Activated CD8-positive, alpha-beta T cell treated with anti-CD3 and anti-CD28 coated beads for 36 hours (primary cell): Measurements from ENCODE around the gene ATP6V0E1. TPM values are rescaled to one million over a fixed set of nuclear protein-coding genes. Genes with fewer than 3 reads are reported as not detected.
A peak's percentile ranks its signal among the peaks of the same experiment; 100 is the strongest.

Source experiments
- ATAC-seq: fragments of 200-7000 bp; cut with Tn5 transposase; one replicate; pipeline ENCODE4 v1.10.0; 2021; ENCODE audit warnings: mild to moderate bottlenecking, moderate library complexity
- CTCF ChIA-PET: fragments of 350-600 bp; sonication (Branson Sonifier 250); formaldehyde crosslinking; loops from one replicate; lab custom pipeline; 2021; ENCODE audit warnings: antibody characterized with exemption; lab: Charles Lee
- POLR2A ChIA-PET: fragments of 350-600 bp; sonication (Branson Sonifier 250); formaldehyde crosslinking; loops from one replicate; lab custom pipeline; 2021; ENCODE audit warnings: antibody characterized with exemption; lab: Charles Lee
- DNase-seq: peaks from one replicate; pipeline ENCODE4 v3.0.0-alpha.2; 2020
- H3K27ac Mint-ChIP-seq: one replicate; pipeline ENCODE4 v1.8.0; 2021; ENCODE audit warnings: mild to moderate bottlenecking, mixed read lengths
- H3K27me3 Mint-ChIP-seq: one replicate; pipeline ENCODE4 v1.8.0; 2021; ENCODE audit warnings: mixed read lengths
- H3K36me3 Mint-ChIP-seq: one replicate; pipeline ENCODE4 v1.8.0; 2021; ENCODE audit warnings: low read depth, mixed read lengths
- H3K4me1 Mint-ChIP-seq: one replicate; pipeline ENCODE4 v1.8.0; 2021; ENCODE audit warnings: low read depth, mixed read lengths
- H3K4me3 Mint-ChIP-seq: one replicate; pipeline ENCODE4 v1.8.0; 2021; ENCODE audit warnings: mild to moderate bottlenecking, moderate library complexity, mixed read lengths
- H3K9me3 Mint-ChIP-seq: one replicate; pipeline ENCODE4 v1.8.0; 2021; ENCODE audit warnings: mixed read lengths
- CTCF ChIP-seq: fragments of 200-600 bp; IDR thresholded peaks from one replicate; pipeline ENCODE4 v1.8.0; 2022; ENCODE audit warnings: antibody characterized with exemption, mild to moderate bottlenecking
- intact Hi-C: fragments of 100-400 bp; cut with micrococcal nuclease; formaldehyde crosslinking; loops from one replicate; pipeline ENCODE4 v1.10.0; 2022
- total RNA-seq, 2 experiments: library from RNA; stranded (reverse); gene quantifications; one replicate each; pipeline ENCODE4 v1.2.3, GENCODE V29; 2021

The ATP6V0E1 gene
- total RNA-seq, 2 experiments from 2014 or later, result 68.0 to 79.8 TPM

- Mint-ChIP-seq H3K27ac (peak overlapping the region; percentile 91), H3K4me1 (peaks cover 55% of the 10 kb centered on the region), H3K9me3 (no peaks in the 10 kb centered on the region), H3K4me3 (peak overlapping the region; percentile 69), H3K27me3 (no peaks in the 10 kb centered on the region), H3K36me3 (peaks cover 28% of the 10 kb centered on the region)
- DNase-seq (peak; percentile 37), ATAC-seq (no peak)
- TF ChIP-seq CTCF, result no peak
- ChIA-PET POLR2A (interaction anchor here (1.1 to 3.0 kb wide), 5 partner anchors 22 to 52 kb away, joined by 3 to 16 read pairs (median 7); partner anchors contain the start of gene ATP6V0E1), CTCF (interaction anchor here (0.9 to 2.1 kb wide), 5 partner anchors 15 to 109 kb away, joined by 4 to 12 read pairs (median 6); partner anchors contain the start of gene ATP6V0E1)
- intact Hi-C loops, result no loop called here
These were observed 52.5 kb downstream of the ATP6V0E1 start for GRCh38 chr5:173035904-173036707.

- no peaks in the 10 kb centered on the region for H3K9me3 Mint-ChIP-seq
- no peak for TF ChIP-seq CTCF
- H3K4me1 Mint-ChIP-seq, result peaks cover 48% of the 10 kb centered on the region
- ChIA-PET CTCF (interaction anchor here (1.6 to 2.5 kb wide), 2 partner anchors 10 to 26 kb away, joined by 5 to 6 read pairs; no protein-coding TSS in a partner anchor), POLR2A (interaction anchor here (1.2 to 2.8 kb wide), 5 partner anchors 11 to 56 kb away, joined by 3 to 10 read pairs (median 7); partner anchors contain the start of gene ATP6V0E1)
- ATAC-seq (no peak), DNase-seq (no peak)
- intact Hi-C loops, result no loop called here
- peak overlapping the region; percentile 64 for H3K27ac Mint-ChIP-seq
- peaks cover 28% of the 10 kb centered on the region for H3K36me3 Mint-ChIP-seq
- H3K4me3 Mint-ChIP-seq, result no peak overlapping the region
- no peaks in the 10 kb centered on the region for H3K27me3 Mint-ChIP-seq
These were observed 55.6 kb downstream of the ATP6V0E1 start for GRCh38 chr5:173039188-173039587.

DNA sequence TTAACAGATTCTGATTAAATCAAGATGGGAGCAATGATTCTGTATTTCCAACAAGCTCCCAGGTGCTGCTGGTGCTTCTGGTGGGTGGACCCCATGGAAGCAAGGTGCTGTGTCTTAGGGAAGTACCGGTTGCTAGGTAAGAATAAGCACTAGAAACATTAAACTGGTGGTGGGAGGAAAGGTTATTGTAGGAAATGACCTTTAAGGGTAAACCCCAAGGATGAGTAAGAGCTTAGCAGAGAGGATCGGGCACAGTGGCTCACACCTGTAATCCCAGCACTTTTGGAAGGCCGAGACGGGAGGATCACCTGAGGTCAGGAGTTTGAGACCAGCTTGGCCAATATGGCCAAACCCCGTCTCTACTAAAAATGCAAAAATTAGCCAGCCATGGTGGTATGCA is 56.4 kb downstream of the ATP6V0E1 start:
- intact Hi-C loops, result no loop called here
- ATAC-seq, result peak; percentile 51

DNA sequence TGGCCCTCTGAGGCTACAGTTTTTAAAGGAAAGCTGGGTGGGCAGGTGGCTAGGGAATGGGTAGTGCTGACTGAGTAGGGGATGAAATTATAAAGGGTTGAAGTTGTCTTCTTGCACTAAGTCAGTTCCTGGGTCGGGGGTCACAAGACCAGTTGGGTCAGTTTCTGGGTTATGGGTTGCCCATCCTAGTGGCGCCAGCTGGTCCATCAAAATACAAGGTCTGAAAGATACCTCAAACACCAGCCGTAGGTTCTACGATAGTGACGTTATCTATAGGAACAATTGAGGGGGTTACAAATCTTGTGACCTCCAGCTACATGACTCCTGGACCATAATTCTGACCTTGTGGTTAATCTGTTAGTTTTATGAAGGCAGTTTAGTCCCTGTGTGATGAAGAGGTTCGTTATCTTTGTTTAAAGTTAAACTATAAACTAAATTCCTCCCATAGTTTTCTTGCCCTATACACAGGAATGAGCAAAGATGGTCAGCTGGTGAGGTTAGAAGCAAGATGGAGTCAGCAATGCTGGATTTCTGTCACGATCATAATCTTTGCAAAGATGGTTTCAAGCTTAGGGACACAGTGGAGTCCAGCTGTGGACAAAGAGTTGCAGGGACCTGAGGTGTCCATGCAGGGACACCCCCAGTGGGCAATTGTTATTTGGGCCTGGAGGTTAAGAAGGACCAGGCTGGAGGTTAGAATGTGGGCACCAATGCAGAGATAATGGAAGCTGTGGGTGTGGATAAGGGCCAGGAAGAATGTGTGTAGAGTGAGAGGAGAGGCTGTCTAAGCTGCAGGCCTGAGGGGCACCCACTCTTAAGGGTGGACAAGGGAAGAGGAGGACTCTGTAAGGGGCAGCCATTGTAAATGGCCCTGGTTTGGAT is 58.6 kb downstream of the ATP6V0E1 start:
- intact Hi-C loops, result no loop called here
- CTCF ChIA-PET, result interaction anchor here (1.2 kb wide), 1 partner anchor 83 kb away, joined by 3 read pairs; the partner anchor contains the start of gene RPL26L1
- no peaks in the 10 kb centered on the region for H3K27me3 Mint-ChIP-seq
- no peak overlapping the region for H3K27ac Mint-ChIP-seq
- TF ChIP-seq CTCF, result no peak
- no peak for DNase-seq
- no peak overlapping the region for H3K4me3 Mint-ChIP-seq
- peaks cover 5% of the 10 kb centered on the region for H3K36me3 Mint-ChIP-seq
- peaks cover 21% of the 10 kb centered on the region for H3K4me1 Mint-ChIP-seq
- no peak for ATAC-seq
- POLR2A ChIA-PET, result no interaction called here
- H3K9me3 Mint-ChIP-seq, result no peaks in the 10 kb centered on the region

More for the DNA sequence above, 56.4 kb downstream of the ATP6V0E1 start:
- CTCF ChIA-PET, result interaction anchor here (0.9 to 2.5 kb wide), 6 partner anchors 10 to 56 kb away, joined by 4 to 6 read pairs (median 4); partner anchors contain the start of gene ATP6V0E1
- no peaks in the 10 kb centered on the region for H3K9me3 Mint-ChIP-seq
- peaks cover 41% of the 10 kb centered on the region for H3K4me1 Mint-ChIP-seq
- no peak for TF ChIP-seq CTCF
- H3K4me3 Mint-ChIP-seq, result no peak overlapping the region
- POLR2A ChIA-PET, result interaction anchor here (1.2 to 2.8 kb wide), 5 partner anchors 10 to 56 kb away, joined by 3 to 10 read pairs (median 7); partner anchors contain the start of gene ATP6V0E1
- H3K27ac Mint-ChIP-seq, result peak overlapping the region; percentile 64
- H3K27me3 Mint-ChIP-seq, result no peaks in the 10 kb centered on the region
- H3K36me3 Mint-ChIP-seq, result peaks cover 22% of the 10 kb centered on the region
- no peak for DNase-seq
